ENCODE measurements around the gene NRXN3.
A peak's percentile ranks its signal among the peaks of the same experiment; 100 is the strongest.

NRXN3 gene

GRCh38 chr14:78240567-78240966 lies 70.4 kb downstream of the NRXN3 start:
- no peak for DNase-seq (ENCODE audit: extremely low read depth, low read depth)
- no peak for TF ChIP-seq CTCF (IDR thresholded peaks at IDR 0.05; ENCODE audit: low read depth, low read length)

- no peak for DNase-seq (ENCODE audit: extremely low read depth, low read depth)
- TF ChIP-seq CTCF (IDR thresholded peaks at IDR 0.05; ENCODE audit: low read depth, low read length): no peak
Observed at GRCh38 chr14:78242086-78242485, 71.9 kb downstream of the NRXN3 start.

- no peak for TF ChIP-seq CTCF (IDR thresholded peaks at IDR 0.05; ENCODE audit: low read depth, low read length)
- no peak for DNase-seq (ENCODE audit: extremely low read depth, low read depth)
Observed at GRCh38 chr14:78243187-78243586, 73.0 kb downstream of the NRXN3 start.

GRCh38 chr14:78245238-78245637 lies 75.1 kb downstream of the NRXN3 start:
- no peak for DNase-seq (ENCODE audit: extremely low read depth, low read depth)
- no peak for TF ChIP-seq CTCF (IDR thresholded peaks at IDR 0.05; ENCODE audit: low read depth, low read length)

GRCh38 chr14:78248501-78249090 lies 78.4 kb downstream of the NRXN3 start:
- TF ChIP-seq CTCF (IDR thresholded peaks at IDR 0.05; ENCODE audit: low read depth, low read length): no peak
- DNase-seq (ENCODE audit: extremely low read depth, low read depth): peak; percentile 15

- DNase-seq (ENCODE audit: extremely low read depth, low read depth): no peak
- TF ChIP-seq CTCF (IDR thresholded peaks at IDR 0.05; ENCODE audit: low read depth, low read length): no peak
Observed at GRCh38 chr14:78251308-78251707, 81.1 kb downstream of the NRXN3 start.

- TF ChIP-seq CTCF (IDR thresholded peaks at IDR 0.05; ENCODE audit: low read depth, low read length): no peak
- no peak for DNase-seq (ENCODE audit: extremely low read depth, low read depth)
Observed at GRCh38 chr14:78253986-78254385, 83.8 kb downstream of the NRXN3 start.
